ENCODE measurements around the gene ASB7. TPM values are rescaled to one million over a fixed set of nuclear protein-coding genes. Genes with fewer than 3 reads are reported as not detected.

The ASB7 gene
- polyA plus RNA-seq, 1 donor from 2014 or later: 16.5 TPM

DNA sequence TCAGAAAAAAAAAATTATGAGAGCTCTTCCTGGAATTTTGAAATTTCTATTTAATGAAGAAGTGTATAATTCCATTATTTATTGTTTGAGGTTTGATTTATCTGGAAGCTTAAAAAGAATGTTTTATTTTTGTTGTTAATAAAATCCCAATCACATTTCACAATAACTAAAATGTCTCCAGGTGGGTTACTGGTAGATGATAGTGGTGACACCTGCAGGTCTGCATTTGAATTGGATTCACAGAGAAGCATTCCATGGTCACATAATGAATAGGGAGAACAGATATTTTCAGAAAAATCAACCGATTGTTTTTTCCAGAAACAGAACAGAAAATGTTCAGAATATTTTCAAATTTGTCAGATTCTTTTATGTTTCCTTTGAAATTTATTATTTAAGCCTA is 48.3 kb downstream of the ASB7 start:
- Histone ChIP-seq H2AFZ (ENCODE audit: low read depth, low read length) (no peak overlapping the region), H3K27me3 (ENCODE audit: insufficient read depth, low read depth, low read length) (no peaks in the 10 kb centered on the region), H3K9ac (ENCODE audit: low read length) (no peak overlapping the region), H3K9me2 (ENCODE audit: insufficient read depth, low read length) (no peaks in the 10 kb centered on the region), H3K4me2 (ENCODE audit: low read length) (no peak overlapping the region), H3K9me3 (ENCODE audit: low read length) (no peaks in the 10 kb centered on the region), H3K4me3 (ENCODE audit: low read length) (no peak overlapping the region), H3K27ac (ENCODE audit: low read length) (no peak overlapping the region), H3K36me3 (ENCODE audit: insufficient read depth, low read length) (no peaks in the 10 kb centered on the region), H4K20me1 (ENCODE audit: insufficient read depth) (no peaks in the 10 kb centered on the region), H3K79me2 (replicated peaks; ENCODE audit: insufficient read depth, low read length) (no peaks in the 10 kb centered on the region), H3F3A (ENCODE audit: insufficient read depth, low read length, poor library complexity, severe bottlenecking) (no peaks in the 10 kb centered on the region)
- TF ChIP-seq EP300 (conservative IDR thresholded peaks at IDR 0.05; ENCODE audit: poor library complexity, severe bottlenecking) (no peak), TAF1 (IDR thresholded peaks at IDR 0.05; ENCODE audit: low read depth) (no peak), RAD21 (conservative IDR thresholded peaks at IDR 0.05) (no peak), CTCF (IDR thresholded peaks at IDR 0.05; ENCODE audit: poor library complexity, severe bottlenecking) (peak; percentile 55), EZH2 (IDR thresholded peaks at IDR 0.05; ENCODE audit: borderline replicate concordance, insufficient read depth, low read length, poor library complexity, severe bottlenecking) (no peak), SMC3 (conservative IDR thresholded peaks at IDR 0.05; ENCODE audit: poor library complexity) (peak; percentile 28)

DNA sequence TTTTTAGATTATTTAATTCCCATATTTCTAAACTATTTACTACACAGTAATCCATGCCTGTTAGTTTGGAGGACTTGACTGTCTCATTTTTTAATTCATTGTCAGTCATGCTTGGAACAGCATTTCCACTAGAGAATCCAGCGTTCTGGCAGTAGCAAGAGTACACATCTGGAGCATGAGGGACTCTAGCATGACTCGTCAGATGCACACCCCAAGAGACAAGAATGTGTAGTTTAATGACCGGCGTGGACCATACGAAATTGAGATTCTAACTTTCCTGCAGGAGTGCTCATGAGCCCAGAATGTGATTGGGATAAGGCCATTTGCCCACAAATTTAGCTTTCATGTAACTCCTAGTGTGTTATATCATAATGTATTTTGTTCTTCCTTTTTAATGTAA is 48.9 kb downstream of the ASB7 start:
- no peak overlapping the region for H3K4me3 ChIP-seq (ENCODE audit: low read length)
- no peak overlapping the region for H3K27ac ChIP-seq (ENCODE audit: low read length)
- no peaks in the 10 kb centered on the region for H3K9me2 ChIP-seq (ENCODE audit: insufficient read depth, low read length)
- H3K27me3 ChIP-seq (ENCODE audit: insufficient read depth, low read depth, low read length): no peaks in the 10 kb centered on the region
- H3K4me2 ChIP-seq (ENCODE audit: low read length): no peak overlapping the region
- H3K79me2 ChIP-seq (replicated peaks; ENCODE audit: insufficient read depth, low read length): no peaks in the 10 kb centered on the region
- no peaks in the 10 kb centered on the region for H3K9me3 ChIP-seq (ENCODE audit: low read length)
- H3F3A ChIP-seq (ENCODE audit: insufficient read depth, low read length, poor library complexity, severe bottlenecking): no peaks in the 10 kb centered on the region
- no peak overlapping the region for H2AFZ ChIP-seq (ENCODE audit: low read depth, low read length)
- H4K20me1 ChIP-seq (ENCODE audit: insufficient read depth): no peaks in the 10 kb centered on the region
- no peak for TF ChIP-seq SMC3 (conservative IDR thresholded peaks at IDR 0.05; ENCODE audit: poor library complexity)
- no peak for TF ChIP-seq EP300 (conservative IDR thresholded peaks at IDR 0.05; ENCODE audit: poor library complexity, severe bottlenecking)
- no peak for TF ChIP-seq TAF1 (IDR thresholded peaks at IDR 0.05; ENCODE audit: low read depth)
- no peak for TF ChIP-seq MXI1 (conservative IDR thresholded peaks at IDR 0.05; ENCODE audit: poor library complexity, severe bottlenecking)
- TF ChIP-seq EZH2 (IDR thresholded peaks at IDR 0.05; ENCODE audit: borderline replicate concordance, insufficient read depth, low read length, poor library complexity, severe bottlenecking): no peak
- TF ChIP-seq CTCF (IDR thresholded peaks at IDR 0.05; ENCODE audit: poor library complexity, severe bottlenecking): no peak
- TF ChIP-seq POLR2AphosphoS5 (IDR thresholded peaks at IDR 0.05): no peak
- no peak for TF ChIP-seq REST (IDR thresholded peaks at IDR 0.05; ENCODE audit: borderline replicate concordance)
- TF ChIP-seq RAD21 (conservative IDR thresholded peaks at IDR 0.05): no peak
- no peaks in the 10 kb centered on the region for H3K36me3 ChIP-seq (ENCODE audit: insufficient read depth, low read length)
- no peak overlapping the region for H3K9ac ChIP-seq (ENCODE audit: low read length)

All from neural cell (in vitro differentiated cells).